Measurements from ENCODE around the gene TTLL13. TPM values are rescaled to one million over a fixed set of nuclear protein-coding genes. Genes with fewer than 3 reads are reported as not detected.
A peak's percentile ranks its signal among the peaks of the same experiment; 100 is the strongest.
"Not testable (repeated sequence)": the region's sequence is repeated elsewhere in the genome, so short reads cannot be mapped to it uniquely, and the experiment has no call there.

TTLL13 gene
- total RNA-seq, 1 donor from 2014 or later: not detected

DNA sequence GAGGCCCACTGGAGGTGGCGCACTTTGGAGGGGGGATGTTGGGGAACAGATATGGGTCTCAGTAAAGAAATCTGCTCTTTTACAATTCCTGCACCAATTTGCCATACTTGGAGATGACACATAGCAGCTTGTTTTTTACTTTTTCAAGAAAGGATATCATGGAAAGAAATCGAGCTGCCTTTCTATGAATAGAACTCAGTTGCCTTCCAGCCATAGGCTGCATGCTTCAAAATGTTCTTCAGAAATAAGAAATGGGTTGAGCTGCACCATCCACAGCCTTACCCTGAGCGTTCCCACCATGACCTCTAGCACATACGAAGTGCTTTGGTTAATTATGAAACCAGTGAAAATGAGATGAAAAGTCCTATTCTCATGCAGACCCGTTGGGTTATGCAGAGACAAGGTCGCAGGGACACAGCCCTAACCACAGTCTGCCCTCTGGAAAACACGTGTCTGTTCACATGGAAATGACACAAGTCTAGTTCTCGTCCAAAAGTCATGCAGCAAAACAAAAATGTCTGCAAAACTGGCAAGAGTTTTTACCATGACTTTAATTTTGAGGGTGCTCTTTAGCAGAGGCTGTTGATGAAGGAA, 52.4 kb downstream of the TTLL13 start:
- peak; percentile 27 for ATAC-seq (ENCODE audit: poor library complexity)
- no peak for DNase-seq
- intact Hi-C loops (cut with DNase I): no loop called here

DNA sequence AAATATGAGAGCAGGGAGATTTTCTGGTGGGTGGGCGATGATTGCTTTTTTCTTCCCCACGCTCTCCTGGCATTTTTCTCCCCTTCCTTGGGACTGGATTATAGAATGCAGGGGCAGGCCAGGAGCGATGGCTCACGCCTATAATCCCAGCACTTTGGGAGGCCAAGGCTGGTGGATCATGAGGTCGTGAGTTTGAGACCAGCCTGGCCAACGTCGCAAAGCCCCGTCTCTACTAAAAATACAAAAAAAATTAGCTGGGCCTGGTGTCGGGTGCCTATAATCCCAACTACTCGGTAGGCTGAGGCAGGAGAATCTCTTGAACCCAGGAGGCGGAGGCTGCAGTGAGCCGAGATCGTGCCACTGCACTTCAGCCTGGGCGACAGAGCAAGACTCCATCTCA, 56.0 kb downstream of the TTLL13 start:
- DNase-seq; intact Hi-C loops (cut with DNase I); ATAC-seq (ENCODE audit: poor library complexity): not testable (repeated sequence)

DNA sequence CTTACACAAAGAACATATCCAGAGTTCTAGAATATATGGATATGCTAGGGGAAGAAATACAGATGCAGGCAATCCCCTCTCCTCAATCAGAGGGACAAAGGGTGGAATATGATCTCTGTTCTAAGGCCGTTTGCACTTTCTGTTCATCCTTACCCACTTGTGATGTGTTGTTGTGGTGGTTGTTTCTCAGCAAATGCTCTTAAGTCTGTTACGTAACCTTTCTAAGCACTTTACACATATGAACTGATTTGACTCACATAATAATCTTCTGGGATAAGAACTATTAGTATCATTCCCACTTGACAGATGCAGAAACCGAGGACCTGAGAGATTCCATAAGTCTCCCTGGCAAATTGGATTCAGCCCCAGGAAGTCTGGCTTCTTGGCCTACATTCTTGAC, 56.6 kb downstream of the TTLL13 start:
- ATAC-seq (ENCODE audit: poor library complexity) (no peak), DNase-seq (no peak)
- intact Hi-C loops (cut with DNase I): no loop called here

DNA sequence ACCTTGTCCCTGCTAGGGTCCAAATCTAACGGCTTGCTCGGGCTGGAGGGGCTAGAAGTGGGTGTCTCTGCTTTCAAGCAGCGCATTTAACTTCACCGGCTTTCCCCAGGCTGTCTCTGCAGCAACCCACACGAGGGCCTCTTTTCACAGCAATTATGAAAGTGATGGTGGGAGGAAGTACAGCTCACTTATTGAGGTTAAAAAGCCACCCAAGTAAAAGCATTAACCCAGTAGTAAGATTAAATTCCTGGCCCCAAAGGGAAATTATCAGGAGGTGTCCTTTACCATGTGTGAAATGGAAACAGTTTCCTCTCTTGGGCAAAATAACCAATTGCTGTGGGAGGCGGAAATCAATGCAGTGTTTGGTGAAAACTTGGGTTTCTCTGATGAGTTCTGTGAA, 57.2 kb downstream of the TTLL13 start:
- intact Hi-C loops (cut with DNase I): no loop called here
- DNase-seq: no peak
- no peak for ATAC-seq (ENCODE audit: poor library complexity)

DNA sequence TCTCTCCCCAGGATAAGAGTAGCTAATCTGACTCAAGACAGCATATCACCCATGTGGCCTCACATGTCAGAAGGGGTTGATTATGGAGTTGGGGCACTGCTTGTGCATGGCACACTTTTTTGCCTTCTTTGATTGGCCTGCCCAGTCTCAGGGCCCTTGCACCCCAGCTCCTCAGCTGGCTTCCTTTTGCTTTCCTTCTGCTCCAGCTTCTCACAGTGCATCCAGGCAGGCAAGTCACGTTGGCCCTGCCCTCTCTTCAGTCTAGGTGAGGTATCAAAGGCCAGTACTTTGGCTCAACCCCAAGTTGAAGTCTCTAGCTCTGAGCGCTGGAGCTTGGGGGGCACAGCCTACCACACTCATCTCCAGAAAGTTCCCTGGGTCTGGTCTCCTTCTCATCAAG, 58.3 kb downstream of the TTLL13 start:
- no peak for DNase-seq
- ATAC-seq (ENCODE audit: poor library complexity): no peak
- intact Hi-C loops (cut with DNase I): no loop called here

DNA sequence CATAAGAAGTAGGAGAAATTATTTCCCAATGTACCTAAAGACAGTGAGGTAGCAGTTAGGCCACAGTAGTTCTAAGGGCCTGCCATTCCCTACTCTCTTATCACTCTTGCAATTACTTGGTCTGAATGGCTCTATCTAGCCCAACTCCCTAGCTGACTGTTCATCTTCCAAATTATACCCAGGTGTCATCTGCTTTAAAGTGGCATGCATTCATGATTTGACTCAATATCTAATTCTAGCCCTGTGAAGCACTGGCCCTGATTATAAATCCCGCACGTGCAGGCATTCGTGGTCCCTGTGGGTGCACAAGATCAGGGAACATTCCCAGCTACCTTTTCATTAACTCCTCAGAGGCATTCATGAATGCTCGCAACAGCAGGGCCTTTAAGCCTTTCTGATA, 59.7 kb downstream of the TTLL13 start:
- intact Hi-C loops (cut with DNase I): no loop called here
- DNase-seq: no peak
- ATAC-seq (ENCODE audit: poor library complexity): no peak

Other genes starting within 250 kb of the TTLL13 start
- 4.9 TPM for gene ZNF710, start 248.2 kb upstream of the TTLL13 start, total RNA-seq
- gene IDH2, start 147.1 kb upstream of the TTLL13 start, total RNA-seq: 1,067 TPM
- gene SEMA4B, start 48.2 kb upstream of the TTLL13 start, total RNA-seq: 24.6 TPM
- 71.6 TPM for gene CIB1, start 15.6 kb upstream of the TTLL13 start, total RNA-seq
- gene GDPGP1, start 15.3 kb upstream of the TTLL13 start, total RNA-seq: 9.1 TPM
- gene NGRN, start 16.1 kb downstream of the TTLL13 start, total RNA-seq: 122 TPM
- gene ZNF774, start 102.7 kb downstream of the TTLL13 start, total RNA-seq: 2.2 TPM
- gene IQGAP1, start 138.7 kb downstream of the TTLL13 start, total RNA-seq: 39.4 TPM

Measured in Right ventricle myocardium superior (tissue), 1 donor.